GM12878 (cell line): ENCODE data around the gene CHRM4. TPM values are rescaled to one million over a fixed set of nuclear protein-coding genes. Genes with fewer than 3 reads are reported as not detected.

Source experiments
- ATF2 ChIP-seq: IDR thresholded peaks from 2 replicates; pipeline ENCODE4 v1.6.1; 2012; ENCODE audit warnings: low read length, inconsistent platforms
- BACH1 ChIP-seq: fragments of 450-650 bp; IDR thresholded peaks from 2 replicates; pipeline ENCODE4 v1.6.1; 2017; ENCODE audit warnings: mild to moderate bottlenecking, borderline replicate concordance
- E4F1 ChIP-seq: fragments of 450-650 bp; IDR thresholded peaks from 2 replicates; pipeline ENCODE4 v1.6.1; 2018; ENCODE audit warnings: borderline replicate concordance, mild to moderate bottlenecking; ENCODE audit not compliant: partially characterized antibody
- KDM1A ChIP-seq: fragments of 200-600 bp; sonication (generic); IDR thresholded peaks from 2 replicates; pipeline ENCODE4 v1.6.1; 2016; ENCODE audit warnings: borderline replicate concordance
- NBN ChIP-seq: fragments of 450-650 bp; IDR thresholded peaks from 2 replicates; pipeline ENCODE4 v1.6.1; 2016
- NKRF ChIP-seq: fragments of 450-650 bp; conservative IDR thresholded peaks from 2 replicates; pipeline ENCODE4 v1.6.1; 2017; ENCODE audit warnings: mild to moderate bottlenecking, moderate library complexity
- POU2F2 ChIP-seq: IDR thresholded peaks from 3 replicates; pipeline ENCODE4 v1.6.1; 2011; ENCODE audit warnings: low read depth, mild to moderate bottlenecking, low read length, borderline replicate concordance
- STAT3 ChIP-seq: IDR thresholded peaks from 2 replicates; pipeline ENCODE4 v1.6.1; 2011; ENCODE audit warnings: low read depth, low read length, improper control_type of control experiment
- polyA plus RNA-seq, 11 experiments: library from polyadenylated mRNA; depleted of rRNA in 4 of 11; unstranded in 6 of 11; stranded (reverse) in 5 of 11; fragments of >200 nt; fragmentation: Nextera tagmentation in 4 of 11; fragmentation: Illumina TruSeq in 1 of 11; extraction: Ambion mirVana in 4 of 11; extraction: Trizol in 1 of 11; gene quantifications; 1 replicate in 1 of 11; 2 replicates in 10 of 11; pipeline versions ENCODE4 v1.2.1 to v1.2.3, GENCODE V29; 2011 to 2016; ENCODE audit warnings: inconsistent platforms in 2 of 11, missing spikeins in 2 of 11, low read depth in 1 of 11
- total RNA-seq, 4 experiments: library from RNA; depleted of rRNA in 3 of 4; stranded (reverse); fragments of >200 nt in 3 of 4; fragmentation: Illumina TruSeq in 1 of 4; extraction: Trizol in 1 of 4; gene quantifications; 2 replicates each; pipeline versions ENCODE4 v1.2.1 to v1.2.3, GENCODE V29; 2013 to 2021

CHRM4 gene
- total and polyA plus RNA-seq, 10 of the 15 experiments (the other 5 are each of a cell fraction or from before 2014, with no cell fraction given): 0.12 to 0.23 (median 0.13) TPM; not detected in 7

GRCh38 chr11:46393759-46394158 is 2.2 kb upstream of the CHRM4 start (continued):
- no peak for TF ChIP-seq NKRF
- TF ChIP-seq ATF2: no peak
- no peak for TF ChIP-seq KDM1A
- TF ChIP-seq NBN: no peak
- TF ChIP-seq E4F1: no peak
- no peak for TF ChIP-seq BACH1
- no peak for TF ChIP-seq POU2F2
- no peak for TF ChIP-seq STAT3
- TF ChIP-seq, all 136 proteins: peak for 0
